SK-N-SH (cell line): ENCODE data around the gene ETV6. TPM values are rescaled to one million over a fixed set of nuclear protein-coding genes. Genes with fewer than 3 reads are reported as not detected.

Source experiments
- CTCF ChIA-PET: fragments of 300-600, 350-600 bp; formaldehyde crosslinking; extraction: SDS; loops from one replicate; lab custom pipeline; 2021; lab: Yijun Ruan, JAX
- POLR2A ChIA-PET: fragments of 350-600 bp; sonication (Branson Sonifier 250); formaldehyde crosslinking; extraction: SDS; loops from one replicate; lab custom pipeline; 2020; ENCODE audit warnings: antibody characterized with exemption, inconsistent platforms; lab: Yijun Ruan, JAX
- DNase-seq: peaks from one replicate; pipeline ENCODE4 v3.0.0; 2012
- H2AFZ ChIP-seq: fragments of 200-600 bp; sonication (generic); 2 replicates; pipeline ENCODE4 v1.8.1; 2016; ENCODE audit warnings: antibody characterized with exemption, mild to moderate bottlenecking, low read depth
- H3F3A ChIP-seq: fragments of 200-600 bp; sonication (generic); replicated peaks from 2 replicates; pipeline ENCODE3; 2016; ENCODE audit warnings: antibody characterized with exemption, mild to moderate bottlenecking; ENCODE audit not compliant: insufficient read depth
- H3K27ac ChIP-seq, 2 experiments: fragments of 200-500 bp in 1 of 2; fragments of 200-600 bp in 1 of 2; sonication (Bioruptor generic) in 1 of 2; sonication (generic), shearing (Covaris generic) in 1 of 2; 2 replicates each; pipeline versions ENCODE4 v1.5.1 to v1.6.1; 2014 to 2016; ENCODE audit warnings: low read depth in 2 of 2, inconsistent platforms in 1 of 2, low read length in 1 of 2, mild to moderate bottlenecking in 1 of 2, mixed read lengths in 1 of 2
- H3K27me3 ChIP-seq: fragments of 200-600 bp; sonication (generic), shearing (Covaris generic); 2 replicates; pipeline ENCODE4 v1.6.1; 2016; ENCODE audit warnings: mixed run types; ENCODE audit not compliant: insufficient read depth
- H3K36me3 ChIP-seq, 2 experiments: fragments of 200-500 bp in 1 of 2; fragments of 200-600 bp in 1 of 2; sonication (Bioruptor generic) in 1 of 2; sonication (generic) in 1 of 2; replicated peaks in 1 of 2; 2 replicates each; pipeline versions ENCODE3 to v1.5.1; 2014 to 2016; ENCODE audit warnings: low read length in 1 of 2, mild to moderate bottlenecking in 1 of 2; ENCODE audit not compliant: insufficient read depth in 2 of 2, control insufficient read depth in 1 of 2
- H3K4me1 ChIP-seq, 2 experiments: fragments of 200-500 bp in 1 of 2; fragments of 200-600 bp in 1 of 2; sonication (Bioruptor generic) in 1 of 2; sonication (generic), shearing (Covaris generic) in 1 of 2; 2 replicates each; pipeline versions ENCODE4 v1.5.1 to v1.6.1; 2014 to 2016; ENCODE audit warnings: low read depth in 1 of 2, low read length in 1 of 2, mixed run types in 1 of 2; ENCODE audit not compliant: insufficient read depth in 2 of 2, control insufficient read depth in 1 of 2
- H3K4me2 ChIP-seq: fragments of 200-600 bp; sonication (generic), shearing (Covaris generic); 2 replicates; pipeline ENCODE4 v1.6.1; 2017; ENCODE audit warnings: mixed run types
- H3K4me3 ChIP-seq, 2 experiments: fragments of 200-500 bp in 1 of 2; fragments of 200-600 bp in 1 of 2; sonication (Bioruptor generic) in 1 of 2; sonication (generic), shearing (Covaris generic) in 1 of 2; 2 replicates each; pipeline versions ENCODE4 v1.5.1 to v1.8.1; 2014 to 2016; ENCODE audit warnings: low read depth in 2 of 2, inconsistent platforms in 1 of 2, low read length in 1 of 2, mild to moderate bottlenecking in 1 of 2, mixed read lengths in 1 of 2, moderate library complexity in 1 of 2
- H3K79me2 ChIP-seq: fragments of 200-600 bp; sonication (generic); 2 replicates; pipeline ENCODE4 v1.8.1; 2017; ENCODE audit warnings: mild to moderate bottlenecking; ENCODE audit not compliant: insufficient read depth
- H3K9ac ChIP-seq: fragments of 200-600 bp; sonication (generic); 2 replicates; pipeline ENCODE4 v1.6.1; 2017; ENCODE audit warnings: mixed run types
- H3K9me2 ChIP-seq: fragments of 200-600 bp; sonication (generic); 2 replicates; pipeline ENCODE4 v1.6.1; 2017; ENCODE audit warnings: mixed run types
- H3K9me3 ChIP-seq: fragments of 200-600 bp; sonication (generic); 2 replicates; pipeline ENCODE4 v1.6.1; 2017; ENCODE audit warnings: mixed run types, mild to moderate bottlenecking, moderate library complexity
- H4K20me1 ChIP-seq: fragments of 200-600 bp; sonication (generic); 2 replicates; pipeline ENCODE4 v1.6.1; 2017; ENCODE audit warnings: mild to moderate bottlenecking, mixed run types; ENCODE audit not compliant: insufficient read depth
- EP300 ChIP-seq, 2 experiments: IDR thresholded peaks; 2 replicates each; pipeline versions ENCODE4 v1.4.0 to v1.6.1; 2012; ENCODE audit warnings: borderline replicate concordance in 1 of 2, low read depth in 1 of 2, low read length in 1 of 2
- FOSL2 ChIP-seq: IDR thresholded peaks from 2 replicates; pipeline ENCODE4 v1.4.0; 2012; ENCODE audit warnings: low read depth, mild to moderate bottlenecking, moderate library complexity, borderline replicate concordance
- FOXJ3 ChIP-seq: sonication (generic); formaldehyde crosslinking; IDR thresholded peaks from 2 replicates; pipeline ENCODE4 v1.5.1; 2020; ENCODE audit warnings: mild to moderate bottlenecking, missing genetic modification reagents
- FOXM1 ChIP-seq: IDR thresholded peaks from 2 replicates; pipeline ENCODE4 v1.4.0; 2012; ENCODE audit warnings: low read depth, mild to moderate bottlenecking
- MEF2A ChIP-seq: IDR thresholded peaks from 2 replicates; pipeline ENCODE4 v1.4.0; 2012; ENCODE audit warnings: low read depth, borderline replicate concordance
- NRF1 ChIP-seq: IDR thresholded peaks from 2 replicates; pipeline ENCODE4 v1.6.1; 2012; ENCODE audit warnings: low read depth, mild to moderate bottlenecking, low read length
- POLR2AphosphoS5 ChIP-seq: IDR thresholded peaks from 2 replicates; pipeline ENCODE4 v1.6.1; 2012; ENCODE audit warnings: low read depth, low read length
- RAD21 ChIP-seq: IDR thresholded peaks from 2 replicates; pipeline ENCODE4 v1.6.1; 2012; ENCODE audit warnings: mild to moderate bottlenecking, low read length
- RFX5 ChIP-seq: IDR thresholded peaks from 2 replicates; pipeline ENCODE4 v1.6.1; 2012; ENCODE audit warnings: mild to moderate bottlenecking, improper control_type of control experiment, low read length
- RXRA ChIP-seq: IDR thresholded peaks from 2 replicates; pipeline ENCODE4 v1.4.0; 2012; ENCODE audit warnings: low read depth, mild to moderate bottlenecking, borderline replicate concordance
- TAF1 ChIP-seq: IDR thresholded peaks from 2 replicates; pipeline ENCODE4 v1.6.1; 2012; ENCODE audit warnings: low read depth, mild to moderate bottlenecking, low read length, moderate library complexity, borderline replicate concordance
- TEAD4 ChIP-seq: IDR thresholded peaks from 2 replicates; pipeline ENCODE4 v1.4.0; 2012; ENCODE audit warnings: mild to moderate bottlenecking, borderline replicate concordance; ENCODE audit not compliant: insufficient read depth
- YY1 ChIP-seq: IDR thresholded peaks from 2 replicates; pipeline ENCODE4 v1.4.0; 2012; ENCODE audit warnings: low read depth, mild to moderate bottlenecking
- WGBS: methylation state at CpG from one replicate; pipeline ENCODE4 v1.1.6; 2017; ENCODE audit warnings: low lambda C conversion rate; 5-methylcytosine and 5-hydroxymethylcytosine counted together
- polyA plus RNA-seq, 3 experiments: library from polyadenylated mRNA; depleted of rRNA; stranded (reverse); fragments of >200 nt; gene quantifications; 2 replicates each; pipeline ENCODE4 v1.2.3, GENCODE V29; 2012
- TF ChIP-seq, protein P1 (sequence below): IDR thresholded peaks from 2 replicates; pipeline ENCODE4 v1.4.0; 2012; ENCODE audit warnings: low read depth, borderline replicate concordance
- TF ChIP-seq, protein P2 (sequence below): fragments of 150-350 bp; IDR thresholded peaks from 2 replicates; pipeline ENCODE4 v1.6.1; 2017; ENCODE audit warnings: antibody characterized with exemption, low read length, low read depth, borderline replicate concordance

The ETV6 gene
- polyA plus RNA-seq, 1 of the 3 experiments (the other 2 are of a cell fraction), result 4.0 TPM

DNA sequence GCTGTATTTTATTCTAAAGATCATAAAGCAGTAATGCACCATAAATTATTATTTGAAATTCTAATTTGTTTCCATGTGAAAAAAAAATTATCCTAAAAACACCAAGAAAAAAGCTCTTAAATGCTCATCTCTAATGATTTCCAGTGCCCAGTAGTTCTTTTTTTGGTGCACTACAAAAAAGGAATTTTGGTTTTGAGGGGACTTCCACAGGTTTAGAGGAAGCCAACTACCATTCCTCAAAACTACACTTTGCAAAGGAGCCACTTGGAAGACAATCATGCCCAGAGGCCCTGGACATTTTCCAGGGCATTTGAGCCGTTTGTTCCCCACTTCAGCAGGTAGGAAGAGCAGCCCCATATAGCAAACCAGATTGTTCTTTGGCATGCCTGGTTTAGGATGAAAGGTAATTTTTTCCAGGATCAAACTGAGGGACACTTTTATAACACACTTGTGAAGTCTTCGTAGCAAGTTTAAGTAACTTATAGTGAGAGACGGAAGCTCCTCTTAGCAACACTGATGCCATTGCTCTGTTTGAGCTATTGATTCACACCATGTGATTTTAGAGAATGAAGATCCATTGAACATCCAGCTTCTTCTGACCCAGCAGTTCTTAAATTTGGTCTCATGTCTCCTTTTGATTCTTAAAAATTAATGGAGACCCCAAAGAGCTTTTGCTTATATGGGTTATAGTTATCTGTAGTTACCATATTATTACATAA, 187.9 kb downstream of the ETV6 start:
- TF ChIP-seq YY1, result no peak
- TF ChIP-seq EP300 (IDR thresholded peaks at IDR 0.05; ENCODE audit: borderline replicate concordance in 1 of 2, low read depth in 1 of 2, low read length in 1 of 2), result no peak
- TF ChIP-seq, protein P1, sequence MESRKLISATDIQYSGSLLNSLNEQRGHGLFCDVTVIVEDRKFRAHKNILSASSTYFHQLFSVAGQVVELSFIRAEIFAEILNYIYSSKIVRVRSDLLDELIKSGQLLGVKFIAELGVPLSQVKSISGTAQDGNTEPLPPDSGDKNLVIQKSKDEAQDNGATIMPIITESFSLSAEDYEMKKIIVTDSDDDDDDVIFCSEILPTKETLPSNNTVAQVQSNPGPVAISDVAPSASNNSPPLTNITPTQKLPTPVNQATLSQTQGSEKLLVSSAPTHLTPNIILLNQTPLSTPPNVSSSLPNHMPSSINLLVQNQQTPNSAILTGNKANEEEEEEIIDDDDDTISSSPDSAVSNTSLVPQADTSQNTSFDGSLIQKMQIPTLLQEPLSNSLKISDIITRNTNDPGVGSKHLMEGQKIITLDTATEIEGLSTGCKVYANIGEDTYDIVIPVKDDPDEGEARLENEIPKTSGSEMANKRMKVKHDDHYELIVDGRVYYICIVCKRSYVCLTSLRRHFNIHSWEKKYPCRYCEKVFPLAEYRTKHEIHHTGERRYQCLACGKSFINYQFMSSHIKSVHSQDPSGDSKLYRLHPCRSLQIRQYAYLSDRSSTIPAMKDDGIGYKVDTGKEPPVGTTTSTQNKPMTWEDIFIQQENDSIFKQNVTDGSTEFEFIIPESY, result no peak
- no peak for TF ChIP-seq FOSL2
- TF ChIP-seq FOXM1, result no peak
- no peak for TF ChIP-seq TAF1
- TF ChIP-seq RAD21, result no peak
- no peak for TF ChIP-seq POLR2AphosphoS5
- Histone ChIP-seq H2AFZ (no peak overlapping the region), H3K9me3 (no peaks in the 10 kb centered on the region), H3K27ac (no peak overlapping the region), H3K9ac (no peak overlapping the region), H3K36me3 (peaks cover 10 to 15% of the 10 kb centered on the region in 2 experiments), H3K9me2 (no peaks in the 10 kb centered on the region), H3F3A (peaks cover 5% of the 10 kb centered on the region), H3K4me2 (no peak overlapping the region), H3K4me1 (peaks cover 0 to 6% of the 10 kb centered on the region in 2 experiments; a peak in 2 of 4 replicates), H3K4me3 (no peak overlapping the region), H4K20me1 (no peaks in the 10 kb centered on the region), H3K27me3 (no peaks in the 10 kb centered on the region), H3K79me2 (no peaks in the 10 kb centered on the region)
- 76% methylated on average over 3 of the region's 3 CpGs for WGBS
- no peak for DNase-seq
- ChIA-PET POLR2A (no interaction called here), CTCF (interaction anchor here (1.0 kb wide), 1 partner anchor 113 kb away, joined by 3 read pairs; no protein-coding TSS in a partner anchor)

DNA sequence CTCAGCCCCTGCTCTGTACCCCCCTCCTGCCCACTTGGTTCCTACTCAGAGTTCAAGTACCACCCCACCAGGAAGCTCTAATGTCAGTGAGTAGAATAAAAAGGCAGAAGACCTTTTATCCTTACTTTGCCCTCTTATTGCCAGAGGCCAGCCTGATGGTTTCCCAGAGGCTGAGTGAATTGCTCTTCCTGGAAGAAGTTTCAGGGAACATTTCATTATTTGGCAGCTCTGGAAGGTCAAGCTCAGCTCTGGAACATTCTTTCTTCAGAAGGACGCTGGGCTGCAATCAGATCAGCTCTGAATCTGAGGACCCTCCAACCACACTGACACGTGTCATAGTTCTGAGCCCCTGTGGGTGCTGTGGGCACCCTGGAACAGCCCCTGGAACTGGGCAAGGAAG, 188.9 kb downstream of the ETV6 start:
- Histone ChIP-seq H3K36me3 (peaks cover 10 to 21% of the 10 kb centered on the region in 2 experiments), H3K27ac (no peak overlapping the region), H3K27me3 (no peaks in the 10 kb centered on the region), H3K9me3 (no peaks in the 10 kb centered on the region), H3K9me2 (no peaks in the 10 kb centered on the region), H3K4me3 (no peak overlapping the region), H3K4me1 (peaks cover 0 to 6% of the 10 kb centered on the region in 2 experiments; a peak in 2 of 4 replicates), H3K9ac (no peak overlapping the region), H3K79me2 (no peaks in the 10 kb centered on the region), H4K20me1 (no peaks in the 10 kb centered on the region), H3K4me2 (no peak overlapping the region), H2AFZ (no peak overlapping the region), H3F3A (peaks cover 5% of the 10 kb centered on the region)
- ChIA-PET CTCF (interaction anchor here (0.6 to 1.0 kb wide), 2 partner anchors 16 to 111 kb away, joined by 3 read pairs; no protein-coding TSS in a partner anchor), POLR2A (no interaction called here)
- DNase-seq, result no peak
- 100% methylated on average over 2 of the region's 2 CpGs for WGBS
- TF ChIP-seq TEAD4 (no peak), RFX5 (no peak), RXRA (no peak), NRF1 (no peak), FOXJ3 (no peak), MEF2A (no peak), EP300 (IDR thresholded peaks at IDR 0.05; ENCODE audit: borderline replicate concordance in 1 of 2, low read depth in 1 of 2, low read length in 1 of 2) (no peak)
- TF ChIP-seq, protein P2, sequence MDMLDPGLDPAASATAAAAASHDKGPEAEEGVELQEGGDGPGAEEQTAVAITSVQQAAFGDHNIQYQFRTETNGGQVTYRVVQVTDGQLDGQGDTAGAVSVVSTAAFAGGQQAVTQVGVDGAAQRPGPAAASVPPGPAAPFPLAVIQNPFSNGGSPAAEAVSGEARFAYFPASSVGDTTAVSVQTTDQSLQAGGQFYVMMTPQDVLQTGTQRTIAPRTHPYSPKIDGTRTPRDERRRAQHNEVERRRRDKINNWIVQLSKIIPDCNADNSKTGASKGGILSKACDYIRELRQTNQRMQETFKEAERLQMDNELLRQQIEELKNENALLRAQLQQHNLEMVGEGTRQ, result no peak
